ENCODE data around the gene TMEM134.

DNA sequence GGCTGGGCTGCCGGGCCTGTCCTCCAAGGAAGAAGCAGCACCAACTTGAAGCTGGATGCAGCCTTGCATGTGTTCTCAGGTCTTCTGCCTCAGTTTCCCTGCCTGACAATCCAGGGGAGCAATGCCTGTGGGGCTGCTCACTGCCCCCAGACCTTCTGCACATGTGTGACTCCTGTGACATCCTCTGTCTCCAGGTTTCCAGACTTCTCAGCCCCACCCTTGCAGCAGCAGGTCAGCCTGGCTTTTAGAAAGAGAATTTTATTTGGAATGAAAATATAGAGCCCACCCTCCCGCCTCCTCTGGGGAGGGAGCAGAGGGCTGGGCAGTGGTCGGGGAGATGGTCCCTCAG is 31.3 kb downstream of the TMEM134 start:
- TF ChIP-seq, protein P1, sequence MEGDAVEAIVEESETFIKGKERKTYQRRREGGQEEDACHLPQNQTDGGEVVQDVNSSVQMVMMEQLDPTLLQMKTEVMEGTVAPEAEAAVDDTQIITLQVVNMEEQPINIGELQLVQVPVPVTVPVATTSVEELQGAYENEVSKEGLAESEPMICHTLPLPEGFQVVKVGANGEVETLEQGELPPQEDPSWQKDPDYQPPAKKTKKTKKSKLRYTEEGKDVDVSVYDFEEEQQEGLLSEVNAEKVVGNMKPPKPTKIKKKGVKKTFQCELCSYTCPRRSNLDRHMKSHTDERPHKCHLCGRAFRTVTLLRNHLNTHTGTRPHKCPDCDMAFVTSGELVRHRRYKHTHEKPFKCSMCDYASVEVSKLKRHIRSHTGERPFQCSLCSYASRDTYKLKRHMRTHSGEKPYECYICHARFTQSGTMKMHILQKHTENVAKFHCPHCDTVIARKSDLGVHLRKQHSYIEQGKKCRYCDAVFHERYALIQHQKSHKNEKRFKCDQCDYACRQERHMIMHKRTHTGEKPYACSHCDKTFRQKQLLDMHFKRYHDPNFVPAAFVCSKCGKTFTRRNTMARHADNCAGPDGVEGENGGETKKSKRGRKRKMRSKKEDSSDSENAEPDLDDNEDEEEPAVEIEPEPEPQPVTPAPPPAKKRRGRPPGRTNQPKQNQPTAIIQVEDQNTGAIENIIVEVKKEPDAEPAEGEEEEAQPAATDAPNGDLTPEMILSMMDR (IDR thresholded peaks at IDR 0.05): no peak
- TF ChIP-seq ZFX (IDR thresholded peaks at IDR 0.05; ENCODE audit: borderline replicate concordance): no peak

Measured in 22Rv1 (cell line).